ENCODE results near the gene GSC.

The GSC gene

GRCh38 chr14:94775871-94776210 is 5.9 kb upstream of the GSC start:
- Histone ChIP-seq H3K36me3 (ENCODE audit: insufficient read depth, insufficient read length, low read length) (no peaks in the 10 kb centered on the region), H3K4me1 (ENCODE audit: insufficient read depth, insufficient read length) (peaks cover 12% of the 10 kb centered on the region), H3K9me3 (ENCODE audit: insufficient read depth, low read length) (no peaks in the 10 kb centered on the region), H3K4me3 (ENCODE audit: insufficient read length, low read depth) (no peak overlapping the region), H3K27me3 (ENCODE audit: insufficient read depth, insufficient read length) (peaks cover 91% of the 10 kb centered on the region), H3K9ac (ENCODE audit: insufficient read length, low read depth) (no peak overlapping the region)
- TF ChIP-seq ZNF274 (IDR thresholded peaks at IDR 0.05; ENCODE audit: low read depth, low read length) (no peak), YY1 (IDR thresholded peaks at IDR 0.05; ENCODE audit: insufficient read depth, insufficient read length) (no peak), SUZ12 (IDR thresholded peaks at IDR 0.05; ENCODE audit: extremely low read depth, insufficient read depth, insufficient read length) (no peak)
- no peak for DNase-seq (ENCODE audit: low read depth, low spot score)

GRCh38 chr14:94775091-94775870 is 5.4 kb upstream of the GSC start:
- no peak for TF ChIP-seq ZNF274 (IDR thresholded peaks at IDR 0.05; ENCODE audit: low read depth, low read length)
- TF ChIP-seq SUZ12 (IDR thresholded peaks at IDR 0.05; ENCODE audit: extremely low read depth, insufficient read depth, insufficient read length) = no peak
- TF ChIP-seq YY1 (IDR thresholded peaks at IDR 0.05; ENCODE audit: insufficient read depth, insufficient read length) = no peak
- Histone ChIP-seq H3K27me3 (ENCODE audit: insufficient read depth, insufficient read length) (peaks cover 96% of the 10 kb centered on the region), H3K9me3 (ENCODE audit: insufficient read depth, low read length) (no peaks in the 10 kb centered on the region), H3K4me3 (ENCODE audit: insufficient read length, low read depth) (no peak overlapping the region), H3K9ac (ENCODE audit: insufficient read length, low read depth) (no peak overlapping the region), H3K36me3 (ENCODE audit: insufficient read depth, insufficient read length, low read length) (no peaks in the 10 kb centered on the region), H3K4me1 (ENCODE audit: insufficient read depth, insufficient read length) (peaks cover 12% of the 10 kb centered on the region)
- no peak for DNase-seq (ENCODE audit: low read depth, low spot score)

GRCh38 chr14:94774344-94775090 is 4.6 kb upstream of the GSC start:
- H3K27me3 ChIP-seq (ENCODE audit: insufficient read depth, insufficient read length) = peaks cover 98% of the 10 kb centered on the region
- H3K9ac ChIP-seq (ENCODE audit: insufficient read length, low read depth) = no peak overlapping the region
- no peak for DNase-seq (ENCODE audit: low read depth, low spot score)
- no peaks in the 10 kb centered on the region for H3K9me3 ChIP-seq (ENCODE audit: insufficient read depth, low read length)
- TF ChIP-seq ZNF274 (IDR thresholded peaks at IDR 0.05; ENCODE audit: low read depth, low read length) (no peak), YY1 (IDR thresholded peaks at IDR 0.05; ENCODE audit: insufficient read depth, insufficient read length) (no peak), SUZ12 (IDR thresholded peaks at IDR 0.05; ENCODE audit: extremely low read depth, insufficient read depth, insufficient read length) (no peak)
- H3K4me3 ChIP-seq (ENCODE audit: insufficient read length, low read depth) = no peak overlapping the region
- no peaks in the 10 kb centered on the region for H3K36me3 ChIP-seq (ENCODE audit: insufficient read depth, insufficient read length, low read length)
- peaks cover 12% of the 10 kb centered on the region for H3K4me1 ChIP-seq (ENCODE audit: insufficient read depth, insufficient read length)

GRCh38 chr14:94773655-94774343 is 3.9 kb upstream of the GSC start:
- Histone ChIP-seq H3K27me3 (ENCODE audit: insufficient read depth, insufficient read length) (peaks cover 98% of the 10 kb centered on the region), H3K4me3 (ENCODE audit: insufficient read length, low read depth) (no peak overlapping the region), H3K36me3 (ENCODE audit: insufficient read depth, insufficient read length, low read length) (no peaks in the 10 kb centered on the region), H3K4me1 (ENCODE audit: insufficient read depth, insufficient read length) (peaks cover 16% of the 10 kb centered on the region), H3K9ac (ENCODE audit: insufficient read length, low read depth) (peak overlapping the region; percentile 17), H3K9me3 (ENCODE audit: insufficient read depth, low read length) (no peaks in the 10 kb centered on the region)
- DNase-seq (ENCODE audit: low read depth, low spot score) = no peak
- TF ChIP-seq ZNF274 (IDR thresholded peaks at IDR 0.05; ENCODE audit: low read depth, low read length) (no peak), YY1 (IDR thresholded peaks at IDR 0.05; ENCODE audit: insufficient read depth, insufficient read length) (no peak), SUZ12 (IDR thresholded peaks at IDR 0.05; ENCODE audit: extremely low read depth, insufficient read depth, insufficient read length) (no peak)

- H3K9ac ChIP-seq (ENCODE audit: insufficient read length, low read depth) = no peak overlapping the region
- peaks cover 99% of the 10 kb centered on the region for H3K27me3 ChIP-seq (ENCODE audit: insufficient read depth, insufficient read length)
- no peaks in the 10 kb centered on the region for H3K36me3 ChIP-seq (ENCODE audit: insufficient read depth, insufficient read length, low read length)
- H3K4me3 ChIP-seq (ENCODE audit: insufficient read length, low read depth) = peak overlapping the region; percentile 15
- H3K9me3 ChIP-seq (ENCODE audit: insufficient read depth, low read length) = no peaks in the 10 kb centered on the region
- DNase-seq (ENCODE audit: low read depth, low spot score) = no peak
- no peak for TF ChIP-seq ZNF274 (IDR thresholded peaks at IDR 0.05; ENCODE audit: low read depth, low read length)
- peak; percentile 4 for TF ChIP-seq SUZ12 (IDR thresholded peaks at IDR 0.05; ENCODE audit: extremely low read depth, insufficient read depth, insufficient read length)
- no peak for TF ChIP-seq YY1 (IDR thresholded peaks at IDR 0.05; ENCODE audit: insufficient read depth, insufficient read length)
- peaks cover 16% of the 10 kb centered on the region for H3K4me1 ChIP-seq (ENCODE audit: insufficient read depth, insufficient read length)
These were observed 3.2 kb upstream of the GSC start for GRCh38 chr14:94773061-94773648.

- Histone ChIP-seq H3K4me1 (ENCODE audit: insufficient read depth, insufficient read length) (peaks cover 18% of the 10 kb centered on the region), H3K36me3 (ENCODE audit: insufficient read depth, insufficient read length, low read length) (no peaks in the 10 kb centered on the region), H3K9ac (ENCODE audit: insufficient read length, low read depth) (no peak overlapping the region), H3K27me3 (ENCODE audit: insufficient read depth, insufficient read length) (peaks cover 99% of the 10 kb centered on the region), H3K9me3 (ENCODE audit: insufficient read depth, low read length) (no peaks in the 10 kb centered on the region), H3K4me3 (ENCODE audit: insufficient read length, low read depth) (peak overlapping the region; percentile 15)
- TF ChIP-seq YY1 (IDR thresholded peaks at IDR 0.05; ENCODE audit: insufficient read depth, insufficient read length) (no peak), SUZ12 (IDR thresholded peaks at IDR 0.05; ENCODE audit: extremely low read depth, insufficient read depth, insufficient read length) (no peak), ZNF274 (IDR thresholded peaks at IDR 0.05; ENCODE audit: low read depth, low read length) (no peak)
- DNase-seq (ENCODE audit: low read depth, low spot score) = no peak
These were observed 2.6 kb upstream of the GSC start for GRCh38 chr14:94772548-94772947.
